Neural progenitor cell (in vitro differentiated cells): ENCODE results near the gene HOGA1.

Experiments used
- EZH2 ChIP-seq: fragments of 200-600 bp; sonication (generic); IDR thresholded peaks from 2 replicates; pipeline ENCODE4 v1.6.1; 2017; ENCODE audit warnings: antibody characterized with exemption, mild to moderate bottlenecking, moderate library complexity
- EZH2phosphoT487 ChIP-seq: fragments of 200-600 bp; sonication (generic); IDR thresholded peaks from 2 replicates; pipeline ENCODE4 v1.6.1; 2017; ENCODE audit warnings: antibody characterized with exemption
- TF ChIP-seq, protein P1 (sequence below): fragments of 200-600 bp; sonication (generic); IDR thresholded peaks from 2 replicates; pipeline ENCODE4 v1.5.1; 2017; ENCODE audit warnings: antibody characterized with exemption, mild to moderate bottlenecking

DNA sequence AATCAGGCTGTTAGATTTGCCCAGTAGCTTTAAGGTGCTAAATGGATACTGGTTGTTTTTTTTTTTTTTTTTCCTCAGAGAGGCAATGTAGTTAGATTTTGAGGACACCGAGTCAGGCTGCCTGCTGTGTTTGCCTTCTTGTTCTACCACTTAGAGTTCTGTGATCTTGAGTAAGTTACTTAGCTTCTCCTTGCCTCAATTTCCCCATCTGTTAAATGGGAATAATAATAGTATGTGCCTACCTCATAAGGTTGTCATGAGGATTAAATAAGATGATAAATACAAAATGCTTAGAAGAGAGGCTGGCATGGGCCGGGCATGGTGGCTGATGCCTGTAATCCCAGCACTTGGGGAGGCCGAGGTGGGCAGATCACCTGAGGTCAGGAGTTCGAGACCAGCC is 34.5 kb downstream of the HOGA1 start:
- TF ChIP-seq, protein P1, sequence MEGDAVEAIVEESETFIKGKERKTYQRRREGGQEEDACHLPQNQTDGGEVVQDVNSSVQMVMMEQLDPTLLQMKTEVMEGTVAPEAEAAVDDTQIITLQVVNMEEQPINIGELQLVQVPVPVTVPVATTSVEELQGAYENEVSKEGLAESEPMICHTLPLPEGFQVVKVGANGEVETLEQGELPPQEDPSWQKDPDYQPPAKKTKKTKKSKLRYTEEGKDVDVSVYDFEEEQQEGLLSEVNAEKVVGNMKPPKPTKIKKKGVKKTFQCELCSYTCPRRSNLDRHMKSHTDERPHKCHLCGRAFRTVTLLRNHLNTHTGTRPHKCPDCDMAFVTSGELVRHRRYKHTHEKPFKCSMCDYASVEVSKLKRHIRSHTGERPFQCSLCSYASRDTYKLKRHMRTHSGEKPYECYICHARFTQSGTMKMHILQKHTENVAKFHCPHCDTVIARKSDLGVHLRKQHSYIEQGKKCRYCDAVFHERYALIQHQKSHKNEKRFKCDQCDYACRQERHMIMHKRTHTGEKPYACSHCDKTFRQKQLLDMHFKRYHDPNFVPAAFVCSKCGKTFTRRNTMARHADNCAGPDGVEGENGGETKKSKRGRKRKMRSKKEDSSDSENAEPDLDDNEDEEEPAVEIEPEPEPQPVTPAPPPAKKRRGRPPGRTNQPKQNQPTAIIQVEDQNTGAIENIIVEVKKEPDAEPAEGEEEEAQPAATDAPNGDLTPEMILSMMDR, result no peak
- no peak for TF ChIP-seq EZH2
- no peak for TF ChIP-seq EZH2phosphoT487
